ENCODE measurements around the gene NRTN. TPM values are rescaled to one million over a fixed set of nuclear protein-coding genes. Genes with fewer than 3 reads are reported as not detected.

Gene NRTN, protein sequence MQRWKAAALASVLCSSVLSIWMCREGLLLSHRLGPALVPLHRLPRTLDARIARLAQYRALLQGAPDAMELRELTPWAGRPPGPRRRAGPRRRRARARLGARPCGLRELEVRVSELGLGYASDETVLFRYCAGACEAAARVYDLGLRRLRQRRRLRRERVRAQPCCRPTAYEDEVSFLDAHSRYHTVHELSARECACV
- 4.5 and 4.6 TPM in 2 replicates for total RNA-seq (2021)
- long read RNA-seq, result 0 reads

DNA sequence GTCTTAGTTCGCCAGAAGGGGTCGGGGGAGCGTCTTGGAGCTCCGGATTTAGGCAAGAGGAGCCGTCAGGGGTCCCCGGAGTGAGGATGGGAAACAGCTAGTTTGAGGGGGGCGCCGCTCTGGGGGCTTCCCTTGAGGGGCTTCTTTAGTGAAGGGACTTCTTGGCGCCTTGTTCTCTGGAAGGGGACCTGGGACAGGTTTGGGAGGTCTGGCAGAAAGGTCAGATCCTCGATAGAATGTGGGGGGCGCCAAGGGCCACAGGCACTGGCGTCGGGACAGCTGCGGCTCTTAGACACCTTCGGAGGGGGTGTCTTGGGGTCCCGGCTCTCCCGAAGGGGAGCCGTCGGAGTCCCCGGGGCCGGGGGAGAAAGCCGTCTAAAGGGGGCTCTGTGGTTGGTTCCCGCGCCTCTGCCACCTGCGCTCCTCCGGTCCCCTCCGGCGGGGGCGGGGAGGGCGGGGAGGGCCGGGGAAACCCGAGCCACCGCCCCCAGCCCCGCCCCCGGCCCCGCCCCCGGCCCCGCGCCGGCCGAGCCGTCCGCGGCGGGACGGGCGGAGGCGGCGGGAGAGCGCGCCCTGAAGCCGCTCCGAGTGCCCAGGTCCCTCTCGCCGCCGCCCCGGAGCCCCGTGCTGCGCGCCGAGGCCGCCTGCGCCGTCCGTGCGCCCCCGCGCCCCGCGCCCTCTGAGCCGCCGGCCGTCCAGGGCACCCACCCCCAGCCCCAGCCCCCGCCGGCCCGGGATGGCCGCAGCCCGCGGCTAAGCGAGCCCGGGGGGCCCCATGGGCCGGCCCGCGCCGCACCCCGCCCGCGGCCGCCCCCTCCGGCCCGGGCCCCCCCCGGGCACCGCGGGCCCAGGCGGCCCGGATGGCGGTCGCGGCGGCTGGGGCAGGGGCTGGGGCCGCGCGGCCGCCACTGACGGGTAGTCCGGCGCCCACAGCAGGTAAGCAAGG, at the start of gene NRTN:
Gene NRTN (plus strand): TSS at position 552 of the 946 bp plus-strand sequence. CDS start 19,099 bp downstream, outside the sequence.
- Histone ChIP-seq H3K4me1 (ENCODE audit: insufficient read depth, low read length) (no peaks in the 10 kb centered on the region), H3T11ph (ENCODE audit: low read length) (no peak within 1 kb of the TSS), H3K27ac (ENCODE audit: insufficient read length, low read depth, low read length) (no peak within 1 kb of the TSS), H3K18ac (ENCODE audit: insufficient read length, low read depth, low read length) (no peak within 1 kb of the TSS), H3K27me3 (ENCODE audit: insufficient read depth, low read length) (no peaks in the 10 kb centered on the region; the same call in 1 of the 2 replicates), H2BK20ac (ENCODE audit: low read depth, low read length, poor library complexity, severe bottlenecking) (no peak within 1 kb of the TSS), H2AK5ac (ENCODE audit: insufficient read length, low read length) (no peak within 1 kb of the TSS), H4K20me1 (ENCODE audit: control insufficient read depth, insufficient read depth, insufficient read length) (no peaks in the 10 kb centered on the region), H3K9me3 (ENCODE audit: control insufficient read depth, low read depth, low read length) (no peaks in the 10 kb centered on the region), H2BK120ac (ENCODE audit: low read depth, low read length, poor library complexity, severe bottlenecking) (no peak within 1 kb of the TSS), H4K8ac (replicated peaks; ENCODE audit: insufficient read length, low read depth, low read length) (no peak within 1 kb of the TSS), H3K9ac (ENCODE audit: extremely low read depth, insufficient read length, low read length) (no peak within 1 kb of the TSS), H2BK5ac (ENCODE audit: insufficient read length, low read length) (no peak within 1 kb of the TSS), H2BK15ac (ENCODE audit: low read depth, low read length) (no peak within 1 kb of the TSS), H3K4ac (ENCODE audit: low read depth, low read length) (no peak within 1 kb of the TSS), H3K14ac (ENCODE audit: insufficient read depth, low read length) (no peak within 1 kb of the TSS), H3K79me2 (ENCODE audit: insufficient read depth, low read length) (no peaks in the 10 kb centered on the region), H3K56ac (ENCODE audit: insufficient read length, low read depth, low read length) (no peak within 1 kb of the TSS), H3K79me1 (ENCODE audit: insufficient read depth, low read depth, low read length, poor library complexity, severe bottlenecking) (no peaks in the 10 kb centered on the region), H3K23me2 (ENCODE audit: insufficient read length, low read depth, low read length, poor library complexity, severe bottlenecking) (peaks cover 6% of the 10 kb centered on the region), H4K5ac (ENCODE audit: insufficient read length, low read depth, low read length) (no peak within 1 kb of the TSS), H2AFZ (ENCODE audit: low read length) (no peak within 1 kb of the TSS), H3K4me2 (ENCODE audit: insufficient read depth, insufficient read length, low read length) (peak within 1 kb of the TSS; percentile 31), H3K23ac (ENCODE audit: insufficient read length, low read depth, low read length) (no peak within 1 kb of the TSS), H4K91ac (ENCODE audit: insufficient read length, low read depth, low read length) (no peak within 1 kb of the TSS), H2BK12ac (ENCODE audit: insufficient read length, low read depth, low read length) (no peak within 1 kb of the TSS)
- DNase-seq, result peak; percentile 67
- H3K27me3 Mint-ChIP-seq (ENCODE audit: low read depth), result peaks cover 47% of the 10 kb centered on the region
- H3K9me3 Mint-ChIP-seq, result peaks cover 0 to 4% of the 10 kb centered on the region in 2 experiments; a peak in 3 of 5 replicates
- TF ChIP-seq, protein P1, sequence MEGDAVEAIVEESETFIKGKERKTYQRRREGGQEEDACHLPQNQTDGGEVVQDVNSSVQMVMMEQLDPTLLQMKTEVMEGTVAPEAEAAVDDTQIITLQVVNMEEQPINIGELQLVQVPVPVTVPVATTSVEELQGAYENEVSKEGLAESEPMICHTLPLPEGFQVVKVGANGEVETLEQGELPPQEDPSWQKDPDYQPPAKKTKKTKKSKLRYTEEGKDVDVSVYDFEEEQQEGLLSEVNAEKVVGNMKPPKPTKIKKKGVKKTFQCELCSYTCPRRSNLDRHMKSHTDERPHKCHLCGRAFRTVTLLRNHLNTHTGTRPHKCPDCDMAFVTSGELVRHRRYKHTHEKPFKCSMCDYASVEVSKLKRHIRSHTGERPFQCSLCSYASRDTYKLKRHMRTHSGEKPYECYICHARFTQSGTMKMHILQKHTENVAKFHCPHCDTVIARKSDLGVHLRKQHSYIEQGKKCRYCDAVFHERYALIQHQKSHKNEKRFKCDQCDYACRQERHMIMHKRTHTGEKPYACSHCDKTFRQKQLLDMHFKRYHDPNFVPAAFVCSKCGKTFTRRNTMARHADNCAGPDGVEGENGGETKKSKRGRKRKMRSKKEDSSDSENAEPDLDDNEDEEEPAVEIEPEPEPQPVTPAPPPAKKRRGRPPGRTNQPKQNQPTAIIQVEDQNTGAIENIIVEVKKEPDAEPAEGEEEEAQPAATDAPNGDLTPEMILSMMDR (conservative IDR thresholded peaks at IDR 0.05), result no peak
- H3K27ac Mint-ChIP-seq, result peak within 1 kb of the TSS in 1 of 3 experiments; percentile 89; a peak in 2 of 7 replicates
- no CpG with 5 or more reads among the region's 107 CpGs for WGBS (ENCODE audit: extremely low coverage, insufficient read length, low lambda C conversion rate)
- peaks cover 0 to 4% (median 0%) of the 10 kb centered on the region in 3 experiments; a peak in 2 of 7 replicates for H3K36me3 Mint-ChIP-seq (ENCODE audit: insufficient read depth in 1 of 3, low read depth in 3 of 3)
- peaks cover 16 to 30% of the 10 kb centered on the region in 2 experiments for H3K4me1 Mint-ChIP-seq
- H3K4me3 Mint-ChIP-seq, result peak within 1 kb of the TSS; percentile 65 to 84

Data from H9 (cell line).